Fibroblast of the conjunctiva (primary cell): ENCODE data around the gene MAPK14.
"Not testable (repeated sequence)": the region's sequence is repeated elsewhere in the genome, so short reads cannot be mapped to it uniquely, and the experiment has no call there.

ENCODE experiments used
- DNase-seq: peaks from one replicate; pipeline ENCODE4 v3.0.0-alpha.2; 2010; ENCODE audit warnings: low read depth

MAPK14 gene

GRCh38 chr6:36070252-36070651 is 42.6 kb downstream of the MAPK14 start:
- DNase-seq, result no peak

- no peak for DNase-seq
Measured at GRCh38 chr6:36071281-36071680, 43.7 kb downstream of the MAPK14 start.

- DNase-seq, result no peak
Measured at GRCh38 chr6:36071714-36072113, 44.1 kb downstream of the MAPK14 start.

GRCh38 chr6:36072681-36073080 is 45.1 kb downstream of the MAPK14 start:
- no peak for DNase-seq

- no peak for DNase-seq
Measured at GRCh38 chr6:36073587-36073986, 46.0 kb downstream of the MAPK14 start.

GRCh38 chr6:36075656-36076055 is 48.0 kb downstream of the MAPK14 start:
- DNase-seq, result no peak

GRCh38 chr6:36076178-36077063 is 48.8 kb downstream of the MAPK14 start:
- no peak for DNase-seq

GRCh38 chr6:36078159-36078558 is 50.6 kb downstream of the MAPK14 start:
- no peak for DNase-seq

GRCh38 chr6:36079601-36080000 is 52.0 kb downstream of the MAPK14 start:
- DNase-seq, result no peak

GRCh38 chr6:36082318-36082717 is 54.7 kb downstream of the MAPK14 start:
- no peak for DNase-seq

GRCh38 chr6:36083446-36083845 is 55.8 kb downstream of the MAPK14 start:
- DNase-seq, result no peak

- DNase-seq, result not testable (repeated sequence)
Measured at GRCh38 chr6:36088204-36088603, 60.6 kb downstream of the MAPK14 start.

- no peak for DNase-seq
Measured at GRCh38 chr6:36089048-36089447, 61.4 kb downstream of the MAPK14 start.

- DNase-seq, result no peak
Measured at GRCh38 chr6:36094238-36094637, 66.6 kb downstream of the MAPK14 start.

- peak; percentile 61 for DNase-seq
Measured at GRCh38 chr6:36094753-36095496, 67.3 kb downstream of the MAPK14 start.

GRCh38 chr6:36095497-36096391 is 68.1 kb downstream of the MAPK14 start:
- no peak for DNase-seq

- DNase-seq, result no peak
Measured at GRCh38 chr6:36098253-36098919, 70.8 kb downstream of the MAPK14 start.

- no peak for DNase-seq
Measured at GRCh38 chr6:36098920-36099647, 71.5 kb downstream of the MAPK14 start.

GRCh38 chr6:36099869-36100483 is 72.4 kb downstream of the MAPK14 start:
- DNase-seq, result no peak

- no peak for DNase-seq
Measured at GRCh38 chr6:36101691-36102090, 74.1 kb downstream of the MAPK14 start.

- DNase-seq, result no peak
Measured at GRCh38 chr6:36102853-36103252, 75.2 kb downstream of the MAPK14 start.
